ENCODE measurements around the gene TRERF1. TPM values are rescaled to one million over a fixed set of nuclear protein-coding genes. Genes with fewer than 3 reads are reported as not detected.

Gene TRERF1
- total and polyA plus RNA-seq, 2 of the 8 experiments (the other 6 are each of a cell fraction or from before 2014, with no cell fraction given): 10.8 to 21.5 TPM

DNA sequence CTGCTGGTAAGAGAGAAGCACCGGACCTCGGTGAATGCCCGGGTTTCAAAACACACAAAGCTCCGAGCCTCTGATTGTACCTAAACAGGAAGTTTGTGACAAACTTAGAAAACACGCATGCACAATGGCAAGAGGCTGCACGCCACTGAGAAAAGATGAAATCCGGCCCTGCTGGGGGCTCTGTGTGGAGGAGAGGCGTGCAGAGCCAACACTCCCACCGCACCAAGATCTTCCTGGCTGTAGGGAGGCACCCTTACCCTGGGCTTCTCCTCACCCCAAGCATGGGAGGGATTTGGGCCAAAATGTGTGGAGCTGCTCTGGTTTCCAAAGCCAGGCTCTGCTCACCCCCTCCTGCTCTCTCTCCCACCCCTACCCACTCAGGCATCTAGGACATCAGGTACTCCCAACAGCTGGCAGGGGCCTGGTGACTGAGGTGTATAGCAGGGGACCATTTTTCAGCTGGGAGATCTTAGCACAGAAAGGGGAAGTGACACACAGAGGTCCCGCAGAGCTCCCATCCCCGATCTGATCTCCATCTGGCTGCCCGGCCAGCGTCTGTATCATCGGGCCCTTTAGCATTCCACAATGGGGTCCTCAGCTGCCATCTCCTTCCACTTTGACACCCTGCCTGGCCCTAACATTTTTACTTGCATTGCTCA lies 84.2 kb downstream of the TRERF1 start (continued):
- no peak for TF ChIP-seq SP2 (IDR thresholded peaks at IDR 0.05; ENCODE audit: low read length)
- TF ChIP-seq EZH2 (IDR thresholded peaks at IDR 0.05; ENCODE audit: low read depth, low read length, severe bottlenecking): no peak
- TF ChIP-seq BCL11A (IDR thresholded peaks at IDR 0.05; ENCODE audit: low read depth in 2 of 2, low read length in 2 of 2): no peak
- no peak for TF ChIP-seq SRF (IDR thresholded peaks at IDR 0.05; ENCODE audit: low read depth, low read length)
- no peak for TF ChIP-seq GABPA (IDR thresholded peaks at IDR 0.05; ENCODE audit: borderline replicate concordance, insufficient read depth, low read length)
- TF ChIP-seq RFX5 (IDR thresholded peaks at IDR 0.05; ENCODE audit: borderline replicate concordance, low read depth, low read length): no peak
- TF ChIP-seq CBX5 (IDR thresholded peaks at IDR 0.05; ENCODE audit: low read depth, low read length): no peak
- no peak for TF ChIP-seq FOSL1 (IDR thresholded peaks at IDR 0.05; ENCODE audit: insufficient read depth, low read depth, low read length)

Measured in H1 (cell line).